Osteoblast (primary cell): ENCODE results near the gene OAT. TPM values are rescaled to one million over a fixed set of nuclear protein-coding genes. Genes with fewer than 3 reads are reported as not detected.
A peak's percentile ranks its signal among the peaks of the same experiment; 100 is the strongest.

Experiments used
- DNase-seq: peaks from one replicate; pipeline ENCODE4 v3.0.0; 2011; ENCODE audit warnings: low spot score, mixed read lengths; ENCODE audit not compliant: insufficient read length; ENCODE audit errors: missing footprints
- H2AFZ ChIP-seq: 2 replicates; pipeline ENCODE4 v1.6.0; 2011; ENCODE audit warnings: mild to moderate bottlenecking, low read length
- H3K27ac ChIP-seq: 2 replicates; pipeline ENCODE4 v1.5.1; 2011; ENCODE audit warnings: mild to moderate bottlenecking, low read depth, low read length, moderate library complexity
- H3K27me3 ChIP-seq: 2 replicates; pipeline ENCODE4 v1.6.0; 2012; ENCODE audit warnings: mild to moderate bottlenecking, control low read depth, inconsistent platforms, low read length, moderate library complexity; ENCODE audit not compliant: insufficient read depth
- H3K36me3 ChIP-seq: 2 replicates; pipeline ENCODE4 v1.5.1; 2011; ENCODE audit warnings: mild to moderate bottlenecking, low read length, control low read depth, moderate library complexity; ENCODE audit not compliant: insufficient read depth
- H3K4me1 ChIP-seq: 2 replicates; pipeline ENCODE4 v1.5.1; 2011; ENCODE audit warnings: mild to moderate bottlenecking, low read length, control low read depth, moderate library complexity; ENCODE audit not compliant: insufficient read depth
- H3K4me2 ChIP-seq: 2 replicates; pipeline ENCODE4 v1.6.0; 2011; ENCODE audit warnings: mild to moderate bottlenecking, low read length; ENCODE audit not compliant: insufficient read depth
- H3K4me3 ChIP-seq: fragments of 200-600 bp; sonication (generic); 3 replicates; pipeline ENCODE4 v1.5.1; 2012; ENCODE audit warnings: mild to moderate bottlenecking, low read length, inconsistent platforms; ENCODE audit not compliant: insufficient read depth
- H3K79me2 ChIP-seq: 2 replicates; pipeline ENCODE4 v1.6.0; 2012; ENCODE audit warnings: mild to moderate bottlenecking, low read length, control low read depth, inconsistent platforms; ENCODE audit not compliant: insufficient read depth
- H3K9me3 ChIP-seq: 2 replicates; pipeline ENCODE4 v1.5.1; 2011; ENCODE audit warnings: low read depth, low read length, control low read depth
- H4K20me1 ChIP-seq: 2 replicates; pipeline ENCODE4 v1.6.0; 2012; ENCODE audit warnings: mild to moderate bottlenecking, low read length, control low read depth; ENCODE audit not compliant: insufficient read depth
- CTCF ChIP-seq: IDR thresholded peaks from 2 replicates; pipeline ENCODE4 v1.5.1; 2011; ENCODE audit warnings: mild to moderate bottlenecking, low read depth, low read length, moderate library complexity; ENCODE audit errors: extremely low read depth
- total RNA-seq: library from RNA; depleted of rRNA; stranded (reverse); fragments of >200 nt; gene quantifications from 2 replicates; pipeline ENCODE4 v1.2.3, GENCODE V29; 2012

Gene OAT
- total RNA-seq, 1 donor: 202 TPM

- peaks cover 4% of the 10 kb centered on the region for H3K27me3 ChIP-seq
- H2AFZ ChIP-seq: no peak overlapping the region
- no peaks in the 10 kb centered on the region for H3K79me2 ChIP-seq
- peaks cover 4% of the 10 kb centered on the region for H3K4me1 ChIP-seq
- H3K4me2 ChIP-seq: no peak overlapping the region
- no peak overlapping the region for H3K27ac ChIP-seq
- no peak overlapping the region for H3K4me3 ChIP-seq
- DNase-seq: peak; percentile 81
- no peaks in the 10 kb centered on the region for H4K20me1 ChIP-seq
- no peak for TF ChIP-seq CTCF
- no peaks in the 10 kb centered on the region for H3K9me3 ChIP-seq
- H3K36me3 ChIP-seq: no peaks in the 10 kb centered on the region
Observed at GRCh38 chr10:124386186-124387077, 32.3 kb downstream of the OAT start.

GRCh38 chr10:124385627-124386185, 33.0 kb downstream of the OAT start:
- H3K4me3 ChIP-seq: no peak overlapping the region
- H3K9me3 ChIP-seq: no peaks in the 10 kb centered on the region
- H4K20me1 ChIP-seq: no peaks in the 10 kb centered on the region
- H3K27ac ChIP-seq: no peak overlapping the region
- H3K4me1 ChIP-seq: peaks cover 4% of the 10 kb centered on the region
- no peak for TF ChIP-seq CTCF
- peak; percentile 83 for DNase-seq
- H3K79me2 ChIP-seq: no peaks in the 10 kb centered on the region
- H2AFZ ChIP-seq: no peak overlapping the region
- no peaks in the 10 kb centered on the region for H3K36me3 ChIP-seq
- H3K27me3 ChIP-seq: peaks cover 11% of the 10 kb centered on the region
- no peak overlapping the region for H3K4me2 ChIP-seq

- no peaks in the 10 kb centered on the region for H3K36me3 ChIP-seq
- no peaks in the 10 kb centered on the region for H4K20me1 ChIP-seq
- no peak overlapping the region for H3K27ac ChIP-seq
- peaks cover 17% of the 10 kb centered on the region for H3K27me3 ChIP-seq
- no peak overlapping the region for H3K4me3 ChIP-seq
- peaks cover 4% of the 10 kb centered on the region for H3K4me1 ChIP-seq
- DNase-seq: peak; percentile 76
- no peak overlapping the region for H3K4me2 ChIP-seq
- H3K79me2 ChIP-seq: no peaks in the 10 kb centered on the region
- no peaks in the 10 kb centered on the region for H3K9me3 ChIP-seq
- TF ChIP-seq CTCF: no peak
- H2AFZ ChIP-seq: no peak overlapping the region
Observed at GRCh38 chr10:124384591-124385190, 34.0 kb downstream of the OAT start.

GRCh38 chr10:124384172-124384571, 34.6 kb downstream of the OAT start:
- no peak for TF ChIP-seq CTCF
- H3K9me3 ChIP-seq: no peaks in the 10 kb centered on the region
- no peak overlapping the region for H3K4me3 ChIP-seq
- no peaks in the 10 kb centered on the region for H3K36me3 ChIP-seq
- H3K4me1 ChIP-seq: no peaks in the 10 kb centered on the region
- peaks cover 23% of the 10 kb centered on the region for H3K27me3 ChIP-seq
- H2AFZ ChIP-seq: no peak overlapping the region
- no peaks in the 10 kb centered on the region for H4K20me1 ChIP-seq
- peak; percentile 76 for DNase-seq
- no peak overlapping the region for H3K4me2 ChIP-seq
- H3K79me2 ChIP-seq: no peaks in the 10 kb centered on the region
- H3K27ac ChIP-seq: no peak overlapping the region
